M059J (cell line): ENCODE results near the gene ALAS2. TPM values are rescaled to one million over a fixed set of nuclear protein-coding genes. Genes with fewer than 3 reads are reported as not detected.
A peak's percentile ranks its signal among the peaks of the same experiment; 100 is the strongest.
"Not testable (repeated sequence)": the region's sequence is repeated elsewhere in the genome, so short reads cannot be mapped to it uniquely, and the experiment has no call there.

Experiments
- DNase-seq: peaks from one replicate; pipeline ENCODE4 v3.0.0-alpha.2; 2012; ENCODE audit warnings: low read depth
- total RNA-seq: library from RNA; depleted of rRNA; stranded (reverse); fragments of >200 nt; shearing (Covaris generic); gene quantifications from 2 replicates; pipeline ENCODE4 v1.2.3, GENCODE V29; 2014; rRNA removed

The ALAS2 gene
- total RNA-seq: not detected in 2 replicates

- DNase-seq: no peak
These were observed at the start of gene ALAS2 for GRCh38 chrX:55030271-55031205. TSS of gene ALAS2 (minus strand) at chrX:55030977. CDS start at chrX:55026000, 4,977 bp downstream.

- no peak for DNase-seq
These were observed 44.2 kb upstream of the ALAS2 start, which contains the start of gene PAGE2B for GRCh38 chrX:55074851-55075467. TSS of gene PAGE2B (plus strand) at chrX:55075030. CDS start at chrX:55076042, 1,012 bp downstream.

GRCh38 chrX:55072286-55072685 lies 41.5 kb upstream of the ALAS2 start:
- no peak for DNase-seq

GRCh38 chrX:55067180-55067579 lies 36.4 kb upstream of the ALAS2 start:
- DNase-seq: not testable (repeated sequence)

GRCh38 chrX:55057675-55058249 lies 27.0 kb upstream of the ALAS2 start:
- peak; percentile 32 for DNase-seq

- peak; percentile 47 for DNase-seq
These were observed 26.3 kb upstream of the ALAS2 start for GRCh38 chrX:55056820-55057674.

- DNase-seq: not testable (repeated sequence)
These were observed 19.8 kb upstream of the ALAS2 start for GRCh38 chrX:55050599-55050998.

- DNase-seq: no peak
These were observed 10.7 kb upstream of the ALAS2 start for GRCh38 chrX:55041514-55041913.

GRCh38 chrX:55039471-55039870 lies 8.7 kb upstream of the ALAS2 start:
- DNase-seq: peak; percentile 0

- no peak for DNase-seq
These were observed 2.7 kb upstream of the ALAS2 start for GRCh38 chrX:55033429-55033828.

GRCh38 chrX:55029291-55029690 lies 1.5 kb downstream of the ALAS2 start:
- no peak for DNase-seq

GRCh38 chrX:55028611-55029010 lies 2.2 kb downstream of the ALAS2 start:
- DNase-seq: no peak

- DNase-seq: no peak
These were observed 2.7 kb downstream of the ALAS2 start for GRCh38 chrX:55028040-55028439.

- no peak for DNase-seq
These were observed 3.9 kb downstream of the ALAS2 start for GRCh38 chrX:55026840-55027239.

- DNase-seq: no peak
These were observed 4.6 kb downstream of the ALAS2 start for GRCh38 chrX:55026143-55026542.

- DNase-seq: no peak
These were observed 15.9 kb downstream of the ALAS2 start for GRCh38 chrX:55014897-55015299.

GRCh38 chrX:55011294-55011693 lies 19.5 kb downstream of the ALAS2 start:
- DNase-seq: no peak

- peak; percentile 88 for DNase-seq
These were observed 22.0 kb downstream of the ALAS2 start for GRCh38 chrX:55008571-55009358.

- peak; percentile 82 for DNase-seq
These were observed 23.1 kb downstream of the ALAS2 start for GRCh38 chrX:55007656-55008055.

- no peak for DNase-seq
These were observed 23.8 kb downstream of the ALAS2 start for GRCh38 chrX:55006827-55007621.
